ENCODE data around the gene CADM2. TPM values are rescaled to one million over a fixed set of nuclear protein-coding genes. Genes with fewer than 3 reads are reported as not detected.

The CADM2 gene
- total RNA-seq, 1 experiment from 2014 or later: not detected

DNA sequence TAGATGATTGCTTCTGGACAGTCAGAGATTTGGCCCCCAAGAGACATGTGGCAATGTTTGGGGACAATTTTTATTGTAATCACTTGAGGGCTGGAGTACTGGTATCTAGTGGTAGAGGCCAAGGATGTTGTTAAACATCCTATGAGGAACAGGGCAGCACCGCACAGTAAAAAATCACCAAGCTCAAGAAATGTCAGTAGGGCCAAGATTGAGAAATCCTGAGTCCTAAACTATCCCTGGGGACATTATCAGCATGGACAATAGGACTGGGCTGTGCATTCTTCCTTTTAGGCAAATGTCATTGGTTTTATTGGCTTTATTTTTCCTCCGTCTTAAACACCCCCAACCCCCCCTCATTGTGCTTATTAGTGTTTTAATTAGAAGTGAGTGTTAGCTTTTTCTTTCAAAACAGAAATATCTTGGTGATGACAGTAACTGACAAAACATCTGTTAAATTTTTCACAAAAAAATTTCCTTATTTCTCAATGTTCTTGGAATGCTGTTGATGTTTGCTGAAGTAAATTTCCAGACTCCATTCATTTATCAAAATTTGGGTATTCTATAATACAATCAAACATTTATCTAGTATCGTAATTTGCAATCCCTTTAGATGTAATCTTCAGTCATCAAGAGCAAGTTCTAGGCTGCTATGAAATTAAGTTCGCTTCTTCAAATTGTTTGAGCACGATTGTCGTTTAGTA is 1087.8 kb downstream of the CADM2 start:
- Histone ChIP-seq H3K9me2 (ENCODE audit: insufficient read depth) (no peaks in the 10 kb centered on the region), H3K9me3 (ENCODE audit: control insufficient read depth in 1 of 2, insufficient read depth in 1 of 2, low read depth in 1 of 2, low read length in 2 of 2) (peaks cover 4 to 6% of the 10 kb centered on the region in 2 experiments; a peak in 3 of 4 replicates), H3K79me2 (ENCODE audit: insufficient read depth, low read length) (no peaks in the 10 kb centered on the region), H3K4me2 (ENCODE audit: low read length) (no peak overlapping the region), H4K20me1 (ENCODE audit: insufficient read depth) (no peaks in the 10 kb centered on the region), H3K27me3 (ENCODE audit: insufficient read depth, low read length) (no peaks in the 10 kb centered on the region), H3K27ac (ENCODE audit: low read depth, low read length) (no peak overlapping the region), H3K4me1 (ENCODE audit: control insufficient read depth in 1 of 2, insufficient read depth in 2 of 2, low read length in 2 of 2) (no peaks in the 10 kb centered on the region), H3K36me3 (ENCODE audit: control insufficient read depth in 1 of 2, insufficient read depth in 2 of 2, low read length in 2 of 2) (no peaks in the 10 kb centered on the region), H3K4me3 (replicated peaks in 1 of 2; ENCODE audit: low read depth in 1 of 2, low read length in 2 of 2) (no peak overlapping the region), H3K9ac (ENCODE audit: low read length) (no peak overlapping the region), H2AFZ (ENCODE audit: low read depth, low read length, poor library complexity, severe bottlenecking) (no peak overlapping the region)
- RAD21 ChIA-PET (ENCODE audit: low non-redundant PET in 1 of 2, low total read pairs in 2 of 2, uncharacterized antibody in 2 of 2, unreplicated experiment in 2 of 2): no interaction called here
- TF ChIP-seq JUND (IDR thresholded peaks at IDR 0.05) (no peak), EZH2 (IDR thresholded peaks at IDR 0.05) (no peak), POLR2A (IDR thresholded peaks at IDR 0.05; ENCODE audit: borderline replicate concordance, extremely low read depth, insufficient read depth, insufficient read length) (no peak), ELF1 (IDR thresholded peaks at IDR 0.05; ENCODE audit: borderline replicate concordance, low read depth) (no peak), FOSL1 (IDR thresholded peaks at IDR 0.05; ENCODE audit: low read depth) (no peak), RAD21 (IDR thresholded peaks at IDR 0.05; ENCODE audit: low read depth) (no peak), SRF (IDR thresholded peaks at IDR 0.05; ENCODE audit: low read depth) (no peak), CEBPB (IDR thresholded peaks at IDR 0.05; ENCODE audit: low read depth) (no peak), SP1 (IDR thresholded peaks at IDR 0.05; ENCODE audit: low read depth) (no peak), CBX3 (IDR thresholded peaks at IDR 0.05; ENCODE audit: low read depth) (no peak)
- TF ChIP-seq, protein P1, sequence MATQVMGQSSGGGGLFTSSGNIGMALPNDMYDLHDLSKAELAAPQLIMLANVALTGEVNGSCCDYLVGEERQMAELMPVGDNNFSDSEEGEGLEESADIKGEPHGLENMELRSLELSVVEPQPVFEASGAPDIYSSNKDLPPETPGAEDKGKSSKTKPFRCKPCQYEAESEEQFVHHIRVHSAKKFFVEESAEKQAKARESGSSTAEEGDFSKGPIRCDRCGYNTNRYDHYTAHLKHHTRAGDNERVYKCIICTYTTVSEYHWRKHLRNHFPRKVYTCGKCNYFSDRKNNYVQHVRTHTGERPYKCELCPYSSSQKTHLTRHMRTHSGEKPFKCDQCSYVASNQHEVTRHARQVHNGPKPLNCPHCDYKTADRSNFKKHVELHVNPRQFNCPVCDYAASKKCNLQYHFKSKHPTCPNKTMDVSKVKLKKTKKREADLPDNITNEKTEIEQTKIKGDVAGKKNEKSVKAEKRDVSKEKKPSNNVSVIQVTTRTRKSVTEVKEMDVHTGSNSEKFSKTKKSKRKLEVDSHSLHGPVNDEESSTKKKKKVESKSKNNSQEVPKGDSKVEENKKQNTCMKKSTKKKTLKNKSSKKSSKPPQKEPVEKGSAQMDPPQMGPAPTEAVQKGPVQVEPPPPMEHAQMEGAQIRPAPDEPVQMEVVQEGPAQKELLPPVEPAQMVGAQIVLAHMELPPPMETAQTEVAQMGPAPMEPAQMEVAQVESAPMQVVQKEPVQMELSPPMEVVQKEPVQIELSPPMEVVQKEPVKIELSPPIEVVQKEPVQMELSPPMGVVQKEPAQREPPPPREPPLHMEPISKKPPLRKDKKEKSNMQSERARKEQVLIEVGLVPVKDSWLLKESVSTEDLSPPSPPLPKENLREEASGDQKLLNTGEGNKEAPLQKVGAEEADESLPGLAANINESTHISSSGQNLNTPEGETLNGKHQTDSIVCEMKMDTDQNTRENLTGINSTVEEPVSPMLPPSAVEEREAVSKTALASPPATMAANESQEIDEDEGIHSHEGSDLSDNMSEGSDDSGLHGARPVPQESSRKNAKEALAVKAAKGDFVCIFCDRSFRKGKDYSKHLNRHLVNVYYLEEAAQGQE (IDR thresholded peaks at IDR 0.05; ENCODE audit: low read depth): no peak
- TF ChIP-seq, protein P2, sequence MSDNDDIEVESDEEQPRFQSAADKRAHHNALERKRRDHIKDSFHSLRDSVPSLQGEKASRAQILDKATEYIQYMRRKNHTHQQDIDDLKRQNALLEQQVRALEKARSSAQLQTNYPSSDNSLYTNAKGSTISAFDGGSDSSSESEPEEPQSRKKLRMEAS (IDR thresholded peaks at IDR 0.05): no peak
- TF ChIP-seq, protein P3, sequence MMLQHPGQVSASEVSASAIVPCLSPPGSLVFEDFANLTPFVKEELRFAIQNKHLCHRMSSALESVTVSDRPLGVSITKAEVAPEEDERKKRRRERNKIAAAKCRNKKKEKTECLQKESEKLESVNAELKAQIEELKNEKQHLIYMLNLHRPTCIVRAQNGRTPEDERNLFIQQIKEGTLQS (IDR thresholded peaks at IDR 0.05): no peak
- TF ChIP-seq, protein P4, sequence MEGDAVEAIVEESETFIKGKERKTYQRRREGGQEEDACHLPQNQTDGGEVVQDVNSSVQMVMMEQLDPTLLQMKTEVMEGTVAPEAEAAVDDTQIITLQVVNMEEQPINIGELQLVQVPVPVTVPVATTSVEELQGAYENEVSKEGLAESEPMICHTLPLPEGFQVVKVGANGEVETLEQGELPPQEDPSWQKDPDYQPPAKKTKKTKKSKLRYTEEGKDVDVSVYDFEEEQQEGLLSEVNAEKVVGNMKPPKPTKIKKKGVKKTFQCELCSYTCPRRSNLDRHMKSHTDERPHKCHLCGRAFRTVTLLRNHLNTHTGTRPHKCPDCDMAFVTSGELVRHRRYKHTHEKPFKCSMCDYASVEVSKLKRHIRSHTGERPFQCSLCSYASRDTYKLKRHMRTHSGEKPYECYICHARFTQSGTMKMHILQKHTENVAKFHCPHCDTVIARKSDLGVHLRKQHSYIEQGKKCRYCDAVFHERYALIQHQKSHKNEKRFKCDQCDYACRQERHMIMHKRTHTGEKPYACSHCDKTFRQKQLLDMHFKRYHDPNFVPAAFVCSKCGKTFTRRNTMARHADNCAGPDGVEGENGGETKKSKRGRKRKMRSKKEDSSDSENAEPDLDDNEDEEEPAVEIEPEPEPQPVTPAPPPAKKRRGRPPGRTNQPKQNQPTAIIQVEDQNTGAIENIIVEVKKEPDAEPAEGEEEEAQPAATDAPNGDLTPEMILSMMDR (IDR thresholded peaks at IDR 0.05 in 2 of 3, conservative IDR thresholded peaks at IDR 0.05 in 1 of 3; ENCODE audit: borderline replicate concordance in 1 of 3, insufficient read depth in 1 of 3, low read depth in 2 of 3, low read length in 2 of 3): no peak
- intact Hi-C loops (cut with micrococcal nuclease): no loop called here
- no TSS peak for BruUV-seq (replicated peaks)
- no peak for ATAC-seq
- DNase-seq (ENCODE audit: low read depth, low spot score): no peak
- POLR2A ChIA-PET: no interaction called here
- CTCF ChIA-PET: no interaction called here
